H9 (cell line): ENCODE data around the gene DARS1. TPM values are rescaled to one million over a fixed set of nuclear protein-coding genes. Genes with fewer than 3 reads are reported as not detected.

Experiments used
- DNase-seq: peaks from one replicate; pipeline ENCODE4 v3.0.0-alpha.2; 2017
- H2AFZ ChIP-seq: one replicate; pipeline ENCODE4 v1.6.1; 2013; ENCODE audit warnings: mild to moderate bottlenecking, low read length, control low read depth, moderate library complexity
- H2AK5ac ChIP-seq: 2 replicates; pipeline ENCODE4 v1.6.1; 2013; ENCODE audit warnings: low read length, control low read depth, mixed read lengths; ENCODE audit not compliant: insufficient read length
- H2BK120ac ChIP-seq: one replicate; pipeline ENCODE4 v1.6.1; 2013; ENCODE audit warnings: low read depth, mild to moderate bottlenecking, low read length, control low read depth, inconsistent platforms; ENCODE audit not compliant: poor library complexity, severe bottlenecking
- H2BK12ac ChIP-seq: 2 replicates; pipeline ENCODE4 v1.6.1; 2013; ENCODE audit warnings: low read length, control low read depth, mixed read lengths, low read depth; ENCODE audit not compliant: insufficient read length
- H2BK15ac ChIP-seq: 2 replicates; pipeline ENCODE4 v1.6.1; 2013; ENCODE audit warnings: low read depth, low read length, control low read depth
- H2BK20ac ChIP-seq: one replicate; pipeline ENCODE4 v1.6.1; 2013; ENCODE audit warnings: low read depth, mild to moderate bottlenecking, low read length, control low read depth, inconsistent platforms; ENCODE audit not compliant: poor library complexity, severe bottlenecking
- H2BK5ac ChIP-seq: 2 replicates; pipeline ENCODE4 v1.6.1; 2013; ENCODE audit warnings: low read length, control low read depth, mixed read lengths; ENCODE audit not compliant: insufficient read length
- H3K14ac ChIP-seq: 2 replicates; pipeline ENCODE4 v1.6.1; 2013; ENCODE audit warnings: low read length, control low read depth; ENCODE audit not compliant: insufficient read depth
- H3K18ac ChIP-seq: 2 replicates; pipeline ENCODE4 v1.6.1; 2013; ENCODE audit warnings: low read depth, mild to moderate bottlenecking, mixed read lengths, low read length, control low read depth; ENCODE audit not compliant: insufficient read length
- H3K23ac ChIP-seq: 2 replicates; pipeline ENCODE4 v1.6.1; 2013; ENCODE audit warnings: low read length, control low read depth, mixed read lengths, low read depth; ENCODE audit not compliant: insufficient read length
- H3K23me2 ChIP-seq: 2 replicates; pipeline ENCODE4 v1.6.1; 2013; ENCODE audit warnings: low read depth, mild to moderate bottlenecking, mixed read lengths, low read length, control low read depth; ENCODE audit not compliant: insufficient read length, poor library complexity, severe bottlenecking
- H3K27ac ChIP-seq: 2 replicates; pipeline ENCODE4 v1.5.1; 2013; ENCODE audit warnings: low read length, control low read depth, mixed read lengths, low read depth; ENCODE audit not compliant: insufficient read length
- H3K27me3 ChIP-seq: 2 replicates; pipeline ENCODE4 v1.6.1; 2013; ENCODE audit warnings: low read length, control low read depth, inconsistent platforms; ENCODE audit not compliant: insufficient read depth
- H3K4ac ChIP-seq: 2 replicates; pipeline ENCODE4 v1.6.1; 2013; ENCODE audit warnings: low read depth, mild to moderate bottlenecking, control low read depth, inconsistent platforms, low read length, moderate library complexity
- H3K4me1 ChIP-seq: 2 replicates; pipeline ENCODE4 v1.6.1; 2013; ENCODE audit warnings: low read length, control low read depth, inconsistent platforms; ENCODE audit not compliant: insufficient read depth
- H3K4me2 ChIP-seq: 2 replicates; pipeline ENCODE4 v1.6.1; 2013; ENCODE audit warnings: low read length, control low read depth, mixed read lengths; ENCODE audit not compliant: insufficient read length, insufficient read depth
- H3K56ac ChIP-seq: 2 replicates; pipeline ENCODE4 v1.6.1; 2013; ENCODE audit warnings: low read depth, mild to moderate bottlenecking, mixed read lengths, low read length, control low read depth; ENCODE audit not compliant: insufficient read length
- H3K79me1 ChIP-seq: 2 replicates; pipeline ENCODE4 v1.6.1; 2013; ENCODE audit warnings: low read depth, mild to moderate bottlenecking, moderate library complexity, low read length, control low read depth, inconsistent platforms; ENCODE audit not compliant: insufficient read depth, poor library complexity, severe bottlenecking
- H3K79me2 ChIP-seq: 2 replicates; pipeline ENCODE4 v1.6.1; 2013; ENCODE audit warnings: low read length, control low read depth, inconsistent platforms; ENCODE audit not compliant: insufficient read depth
- H3K9ac ChIP-seq: 2 replicates; pipeline ENCODE4 v1.6.1; 2013; ENCODE audit warnings: low read length, control low read depth, mixed read lengths; ENCODE audit not compliant: insufficient read length; ENCODE audit errors: extremely low read depth
- H3K9me3 ChIP-seq: one replicate; pipeline ENCODE4 v1.6.1; 2013; ENCODE audit warnings: low read depth, low read length, inconsistent platforms; ENCODE audit not compliant: control insufficient read depth
- H3T11ph ChIP-seq: one replicate; pipeline ENCODE4 v1.6.1; 2013; ENCODE audit warnings: mild to moderate bottlenecking, low read length, control low read depth, inconsistent platforms
- H4K20me1 ChIP-seq: one replicate; pipeline ENCODE4 v1.6.1; 2013; ENCODE audit not compliant: control insufficient read depth, insufficient read length, insufficient read depth
- H4K5ac ChIP-seq: 2 replicates; pipeline ENCODE4 v1.6.1; 2013; ENCODE audit warnings: low read depth, mild to moderate bottlenecking, mixed read lengths, low read length, control low read depth; ENCODE audit not compliant: insufficient read length
- H4K8ac ChIP-seq: replicated peaks from 2 replicates; pipeline ENCODE4 v1.6.1; 2013; ENCODE audit warnings: low read length, control low read depth, mixed read lengths, low read depth; ENCODE audit not compliant: insufficient read length
- H4K91ac ChIP-seq: 2 replicates; pipeline ENCODE4 v1.6.1; 2013; ENCODE audit warnings: low read depth, mild to moderate bottlenecking, moderate library complexity, mixed read lengths, low read length, control low read depth; ENCODE audit not compliant: insufficient read length
- H3K27ac Mint-ChIP-seq, 3 experiments: 2 replicates in 2 of 3; 3 replicates in 1 of 3; pipeline ENCODE4 v1.8.0; 2020 to 2021; ENCODE audit warnings: mixed read lengths in 3 of 3, mild to moderate bottlenecking in 1 of 3, moderate library complexity in 1 of 3
- H3K27me3 Mint-ChIP-seq: 2 replicates; pipeline ENCODE4 v1.8.0; 2021; ENCODE audit warnings: low read depth, mild to moderate bottlenecking, moderate library complexity, mixed read lengths
- H3K36me3 Mint-ChIP-seq, 3 experiments: 2 replicates in 2 of 3; 3 replicates in 1 of 3; pipeline ENCODE4 v1.8.0; 2020 to 2021; ENCODE audit warnings: low read depth in 3 of 3, mixed read lengths in 3 of 3; ENCODE audit not compliant: insufficient read depth in 1 of 3
- H3K4me1 Mint-ChIP-seq, 2 experiments: 2 replicates each; pipeline ENCODE4 v1.8.0; 2020; ENCODE audit warnings: mixed read lengths in 2 of 2
- H3K4me3 Mint-ChIP-seq, 2 experiments: 2 replicates in 1 of 2; 3 replicates in 1 of 2; pipeline ENCODE4 v1.8.0; 2020 to 2021; ENCODE audit warnings: mild to moderate bottlenecking in 2 of 2, mixed read lengths in 2 of 2, moderate library complexity in 1 of 2
- H3K9me3 Mint-ChIP-seq, 2 experiments: 2 replicates in 1 of 2; 3 replicates in 1 of 2; pipeline ENCODE4 v1.8.0; 2020; ENCODE audit warnings: mild to moderate bottlenecking in 2 of 2, mixed read lengths in 2 of 2, moderate library complexity in 1 of 2
- CTCF ChIP-seq: fragments of 200-600 bp; sonication (generic); conservative IDR thresholded peaks from 3 replicates; pipeline ENCODE4 v1.8.0; 2021; ENCODE audit warnings: antibody characterized with exemption, mild to moderate bottlenecking
- WGBS: extraction: QIAGEN DNeasy Blood & Tissue Kit; methylation state at CpG from one replicate; pipeline ENCODE4 v1.1.7; 2013; ENCODE audit warnings: missing lambda C conversion rate, low lambda C conversion rate, mixed read lengths; ENCODE audit not compliant: insufficient read length; ENCODE audit errors: extremely low coverage; 5-methylcytosine and 5-hydroxymethylcytosine counted together
- total RNA-seq: library from RNA; stranded (reverse); gene quantifications from 2 replicates; pipeline ENCODE4 v1.2.1, GENCODE V29; 2021

Gene DARS1
- total RNA-seq, 1 experiment from 2014 or later = 117 TPM

GRCh38 chr2:135947483-135947882 is 37.9 kb downstream of the DARS1 start:
- Histone ChIP-seq H3K18ac (no peak overlapping the region), H3K9me3 (no peaks in the 10 kb centered on the region), H3K9ac (no peak overlapping the region), H3K79me1 (no peaks in the 10 kb centered on the region), H3K4ac (no peak overlapping the region), H2BK120ac (no peak overlapping the region), H3T11ph (no peak overlapping the region), H3K27me3 (no peaks in the 10 kb centered on the region), H2BK15ac (no peak overlapping the region), H3K56ac (no peak overlapping the region), H2BK5ac (no peak overlapping the region), H3K23ac (no peak overlapping the region), H3K27ac (no peak overlapping the region), H2BK20ac (no peak overlapping the region), H2AFZ (no peak overlapping the region), H3K14ac (no peak overlapping the region), H4K91ac (no peak overlapping the region), H3K4me1 (no peaks in the 10 kb centered on the region), H2AK5ac (no peak overlapping the region), H3K23me2 (no peaks in the 10 kb centered on the region), H3K4me2 (no peak overlapping the region), H2BK12ac (no peak overlapping the region), H4K8ac (no peak overlapping the region), H4K5ac (no peak overlapping the region), H4K20me1 (no peaks in the 10 kb centered on the region), H3K79me2 (no peaks in the 10 kb centered on the region)
- whole genome bisulfite sequencing = no CpG with 5 or more reads among the region's 2 CpGs
- H3K9me3 Mint-ChIP-seq = no peaks in the 10 kb centered on the region; a peak in 2 of 5 replicates
- no peaks in the 10 kb centered on the region for H3K27me3 Mint-ChIP-seq
- TF ChIP-seq CTCF = no peak
- peaks cover 3 to 4% of the 10 kb centered on the region in 2 experiments; a peak in 2 of 4 replicates for H3K4me1 Mint-ChIP-seq
- H3K36me3 Mint-ChIP-seq = peaks cover 10 to 14% (median 12%) of the 10 kb centered on the region in 3 experiments; a peak in 6 of 7 replicates
- no peak overlapping the region for H3K4me3 Mint-ChIP-seq
- no peak for DNase-seq
- H3K27ac Mint-ChIP-seq = no peak overlapping the region
